GM12878 (cell line): ENCODE data around the gene SV2B. TPM values are rescaled to one million over a fixed set of nuclear protein-coding genes. Genes with fewer than 3 reads are reported as not detected.

Source experiments
- BMI1 ChIP-seq: fragments of 450-650 bp; IDR thresholded peaks from 2 replicates; pipeline ENCODE4 v1.6.1; 2016; ENCODE audit warnings: mild to moderate bottlenecking, moderate library complexity, borderline replicate concordance
- E4F1 ChIP-seq: fragments of 450-650 bp; IDR thresholded peaks from 2 replicates; pipeline ENCODE4 v1.6.1; 2018; ENCODE audit warnings: borderline replicate concordance, mild to moderate bottlenecking; ENCODE audit not compliant: partially characterized antibody
- ELK1 ChIP-seq: IDR thresholded peaks from 2 replicates; pipeline ENCODE4 v1.6.1; 2012; ENCODE audit warnings: low read depth, low read length, improper control_type of control experiment
- HCFC1 ChIP-seq: fragments of 150-350 bp; IDR thresholded peaks from 2 replicates; pipeline ENCODE4 v1.6.1; 2014; ENCODE audit warnings: low read length
- IRF4 ChIP-seq: IDR thresholded peaks from 2 replicates; pipeline ENCODE4 v1.6.1; 2011; ENCODE audit warnings: low read depth, low read length
- KDM1A ChIP-seq: fragments of 200-600 bp; sonication (generic); IDR thresholded peaks from 2 replicates; pipeline ENCODE4 v1.6.1; 2016; ENCODE audit warnings: borderline replicate concordance
- MEF2B ChIP-seq: fragments of 450-650 bp; IDR thresholded peaks from 2 replicates; pipeline ENCODE4 v1.6.1; 2018; ENCODE audit warnings: mild to moderate bottlenecking, moderate library complexity; ENCODE audit not compliant: partially characterized antibody, poor library complexity, severe bottlenecking
- MLLT1 ChIP-seq: fragments of 450-650 bp; IDR thresholded peaks from 2 replicates; pipeline ENCODE4 v1.6.1; 2016; ENCODE audit warnings: mild to moderate bottlenecking
- NFYA ChIP-seq: IDR thresholded peaks from 2 replicates; pipeline ENCODE4 v1.6.1; 2011; ENCODE audit warnings: low read depth, mild to moderate bottlenecking, low read length, improper control_type of control experiment, borderline replicate concordance
- PBX3 ChIP-seq: IDR thresholded peaks from 2 replicates; pipeline ENCODE4 v1.6.1; 2011; ENCODE audit warnings: mild to moderate bottlenecking, low read depth, low read length, moderate library complexity; ENCODE audit not compliant: insufficient replicate concordance
- POLR2A ChIP-seq: IDR thresholded peaks from 2 replicates; pipeline ENCODE4 v1.6.1; 2011; ENCODE audit warnings: low read depth, mild to moderate bottlenecking, low read length
- RCOR1 ChIP-seq: conservative IDR thresholded peaks from 2 replicates; pipeline ENCODE4 v1.6.1; 2012; ENCODE audit warnings: low read depth, low read length, improper control_type of control experiment
- SMARCA5 ChIP-seq: fragments of 450-650 bp; IDR thresholded peaks from 2 replicates; pipeline ENCODE4 v1.6.1; 2017; ENCODE audit warnings: mild to moderate bottlenecking
- SMC3 ChIP-seq: IDR thresholded peaks from 2 replicates; pipeline ENCODE4 v1.6.1; 2011; ENCODE audit warnings: low read length, improper control_type of control experiment, borderline replicate concordance
- SPI1 ChIP-seq: IDR thresholded peaks from 2 replicates; pipeline ENCODE4 v1.6.1; 2011; ENCODE audit warnings: low read depth, mild to moderate bottlenecking, low read length, moderate library complexity, borderline replicate concordance; ENCODE audit not compliant: insufficient read depth
- STAT1 ChIP-seq: fragments of 450-650 bp; conservative IDR thresholded peaks from 2 replicates; pipeline ENCODE4 v1.6.1; 2014; ENCODE audit warnings: antibody characterized with exemption, mild to moderate bottlenecking
- YY1 ChIP-seq: IDR thresholded peaks from 2 replicates; pipeline ENCODE4 v1.6.1; 2011; ENCODE audit warnings: low read depth, mild to moderate bottlenecking, low read length
- ZNF207 ChIP-seq: fragments of 450-650 bp; IDR thresholded peaks from 2 replicates; pipeline ENCODE4 v1.6.1; 2014; ENCODE audit warnings: antibody characterized with exemption, mild to moderate bottlenecking, borderline replicate concordance
- ZNF687 ChIP-seq: fragments of 450-650 bp; IDR thresholded peaks from 2 replicates; pipeline ENCODE4 v1.6.1; 2017; ENCODE audit warnings: mild to moderate bottlenecking, moderate library complexity
- polyA plus RNA-seq, 11 experiments: library from polyadenylated mRNA; depleted of rRNA in 4 of 11; unstranded in 6 of 11; stranded (reverse) in 5 of 11; fragments of >200 nt; fragmentation: Nextera tagmentation in 4 of 11; fragmentation: Illumina TruSeq in 1 of 11; extraction: Ambion mirVana in 4 of 11; extraction: Trizol in 1 of 11; gene quantifications; 1 replicate in 1 of 11; 2 replicates in 10 of 11; pipeline versions ENCODE4 v1.2.1 to v1.2.3, GENCODE V29; 2011 to 2016; ENCODE audit warnings: inconsistent platforms in 2 of 11, missing spikeins in 2 of 11, low read depth in 1 of 11
- total RNA-seq, 4 experiments: library from RNA; depleted of rRNA in 3 of 4; stranded (reverse); fragments of >200 nt in 3 of 4; fragmentation: Illumina TruSeq in 1 of 4; extraction: Trizol in 1 of 4; gene quantifications; 2 replicates each; pipeline versions ENCODE4 v1.2.1 to v1.2.3, GENCODE V29; 2013 to 2021

The SV2B gene
- total and polyA plus RNA-seq, 10 of the 15 experiments (the other 5 are each of a cell fraction or from before 2014, with no cell fraction given), result 0.03 to 1.7 (median 1.3) TPM

- TF ChIP-seq MLLT1, result no peak
- no peak for TF ChIP-seq E4F1
- no peak for TF ChIP-seq NFYA
- TF ChIP-seq STAT1, result no peak
- TF ChIP-seq ZNF207, result no peak
- TF ChIP-seq SMARCA5, result no peak
- TF ChIP-seq SMC3, result peak; percentile 94
- TF ChIP-seq IRF4, result no peak
- TF ChIP-seq SPI1, result peak; percentile 14; the same call in 1 of the 2 replicates
- TF ChIP-seq MEF2B, result no peak
- TF ChIP-seq ZNF687, result no peak
- TF ChIP-seq HCFC1, result no peak
- no peak for TF ChIP-seq ELK1
- TF ChIP-seq BMI1, result no peak
- no peak for TF ChIP-seq RCOR1
- no peak for TF ChIP-seq KDM1A
- TF ChIP-seq YY1, result peak; percentile 68; the same call in 1 of the 2 replicates
- TF ChIP-seq POLR2A, result no peak
- no peak for TF ChIP-seq PBX3
These were observed 44.3 kb upstream of the SV2B start (continued) for GRCh38 chr15:91055548-91056331.
